Stimulated activated memory B cell treated with anti-CD40 and anti-IgM and Interleukin-4, amounts not matched to agents 10 μg/mL and 1 μg/mL and 100 μg/mL, for 72 hours (primary cell): ENCODE results near the gene LSM14A.
"Not testable (repeated sequence)": the region's sequence is repeated elsewhere in the genome, so short reads cannot be mapped to it uniquely, and the experiment has no call there.

ENCODE experiments used
- ATAC-seq: fragments of 150-1000 bp; cut with Tn5 transposase; 2 replicates; pipeline ENCODE4 v1.10.0; 2021
- H3K27ac Mint-ChIP-seq: one replicate; pipeline ENCODE4 v1.8.0; 2022; ENCODE audit warnings: mild to moderate bottlenecking, mixed read lengths
- H3K27me3 Mint-ChIP-seq: one replicate; pipeline ENCODE4 v1.8.0; 2022; ENCODE audit warnings: mixed read lengths
- H3K36me3 Mint-ChIP-seq: one replicate; pipeline ENCODE4 v1.8.0; 2022; ENCODE audit warnings: mixed read lengths
- H3K4me1 Mint-ChIP-seq: one replicate; pipeline ENCODE4 v1.8.0; 2022; ENCODE audit warnings: mixed read lengths
- H3K4me3 Mint-ChIP-seq: one replicate; pipeline ENCODE4 v1.8.0; 2022; ENCODE audit warnings: mild to moderate bottlenecking, moderate library complexity, mixed read lengths
- H3K9me3 Mint-ChIP-seq: one replicate; pipeline ENCODE4 v1.8.0; 2022; ENCODE audit warnings: mixed read lengths

The LSM14A gene

DNA sequence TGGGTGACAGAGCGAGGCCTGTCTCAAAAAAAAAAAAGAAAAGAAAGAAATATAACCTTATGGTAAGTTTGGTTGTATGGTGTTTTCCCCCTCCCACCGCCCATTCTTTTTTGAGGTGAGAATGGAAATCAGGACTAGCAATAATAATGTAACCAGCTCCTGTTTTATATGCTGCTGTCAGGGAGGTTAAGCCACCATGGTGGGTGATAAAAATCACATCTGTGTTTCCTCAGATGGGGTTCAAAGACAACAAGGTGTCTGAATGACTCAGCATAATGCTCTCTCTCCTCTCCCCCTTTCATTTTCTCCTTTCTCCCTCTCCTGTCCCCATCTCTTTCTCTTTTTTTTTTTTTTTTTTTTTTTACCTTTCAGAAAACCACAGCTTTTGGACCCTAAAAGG lies 53.7 kb downstream of the LSM14A start:
- Mint-ChIP-seq H3K27ac (peak overlapping the region; percentile 81), H3K4me3 (no peak overlapping the region), H3K9me3 (no peaks in the 10 kb centered on the region), H3K4me1 (peaks cover 25% of the 10 kb centered on the region), H3K36me3 (peaks cover 69% of the 10 kb centered on the region), H3K27me3 (no peaks in the 10 kb centered on the region)
- no peak for ATAC-seq

DNA sequence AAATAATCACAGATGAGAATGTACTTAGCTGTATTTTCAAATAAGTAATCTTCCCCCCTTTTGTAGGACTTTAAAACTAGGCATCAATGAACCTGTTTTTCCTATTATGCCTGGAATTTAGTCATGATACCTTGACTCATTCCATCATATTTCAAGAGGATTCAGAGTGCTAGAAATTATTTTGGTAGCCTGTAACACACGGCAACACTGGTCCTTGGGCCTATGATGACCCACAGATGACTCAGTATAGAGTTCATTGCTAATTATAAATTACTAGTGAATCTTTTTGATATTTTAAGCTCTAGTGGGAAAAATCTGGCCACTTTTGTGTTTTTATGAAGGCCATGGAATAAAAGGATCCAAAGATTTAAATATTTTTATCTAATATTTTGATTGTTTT lies 56.0 kb downstream of the LSM14A start:
- Mint-ChIP-seq H3K4me1 (peaks cover 34% of the 10 kb centered on the region), H3K4me3 (no peak overlapping the region), H3K27ac (no peak overlapping the region), H3K36me3 (peaks cover 55% of the 10 kb centered on the region), H3K9me3 (no peaks in the 10 kb centered on the region), H3K27me3 (no peaks in the 10 kb centered on the region)
- no peak for ATAC-seq

DNA sequence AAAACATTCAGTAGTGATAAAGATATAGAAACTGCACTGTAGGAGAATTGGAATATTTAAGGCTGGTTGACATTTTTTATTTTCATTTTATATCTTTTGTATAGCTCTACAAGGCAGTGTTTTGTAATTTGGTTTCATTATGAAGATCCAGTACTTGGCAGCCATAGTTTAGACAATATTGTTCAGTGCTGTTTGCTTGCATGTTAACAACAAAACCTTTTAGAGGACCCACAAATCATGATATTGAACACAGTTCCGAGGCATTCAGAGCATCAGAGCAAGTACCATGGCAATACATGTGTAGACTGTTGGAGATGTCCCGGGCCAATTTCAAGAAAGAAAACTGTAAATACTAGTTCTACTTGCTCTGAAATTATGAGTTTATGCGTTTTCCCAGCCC lies 56.5 kb downstream of the LSM14A start:
- Mint-ChIP-seq H3K27me3 (no peaks in the 10 kb centered on the region), H3K36me3 (peaks cover 51% of the 10 kb centered on the region), H3K4me3 (no peak overlapping the region), H3K9me3 (no peaks in the 10 kb centered on the region), H3K4me1 (peaks cover 32% of the 10 kb centered on the region), H3K27ac (no peak overlapping the region)
- no peak for ATAC-seq

DNA sequence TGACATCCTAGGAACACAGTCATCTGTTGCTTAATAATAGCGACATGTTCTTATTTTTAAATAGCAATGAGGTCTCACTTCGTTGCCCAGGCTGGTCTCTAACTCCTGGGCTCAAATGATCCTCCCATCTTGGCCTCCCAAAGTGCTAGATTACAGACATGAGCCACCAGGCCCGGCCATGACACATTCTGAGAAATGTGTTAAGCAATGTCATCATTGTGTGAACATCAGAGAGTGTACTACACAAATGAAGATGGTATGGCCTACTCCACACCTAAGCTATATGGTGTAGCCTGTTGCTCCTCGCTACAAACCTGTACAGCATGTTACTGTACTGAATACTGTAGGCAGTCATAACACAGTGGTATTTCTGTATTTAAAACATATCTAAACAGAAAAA lies 57.4 kb downstream of the LSM14A start:
- Mint-ChIP-seq H3K4me1 (peaks cover 27% of the 10 kb centered on the region), H3K4me3 (no peak overlapping the region), H3K27ac (no peak overlapping the region), H3K36me3 (peaks cover 41% of the 10 kb centered on the region), H3K9me3 (no peaks in the 10 kb centered on the region), H3K27me3 (no peaks in the 10 kb centered on the region)
- no peak for ATAC-seq

DNA sequence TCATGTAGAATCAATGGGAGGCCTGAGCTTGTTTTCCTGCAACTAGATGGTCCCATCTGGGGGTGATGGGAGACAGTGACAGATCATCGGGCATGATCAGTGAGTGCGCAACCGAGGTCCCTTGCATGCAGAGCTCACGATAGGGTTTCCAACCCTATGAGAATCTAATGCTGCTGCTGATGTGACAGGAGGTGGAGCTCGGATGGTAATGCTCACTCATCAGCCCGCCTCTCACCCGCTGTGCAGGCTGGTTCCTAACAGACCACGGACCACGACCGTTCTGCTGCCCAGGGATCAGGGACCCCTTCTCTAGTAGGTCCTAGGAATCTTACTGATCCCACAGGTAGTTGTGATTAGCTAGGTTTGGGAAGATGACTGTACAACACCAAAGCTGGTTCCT lies 58.5 kb downstream of the LSM14A start:
- Mint-ChIP-seq H3K4me1 (peaks cover 16% of the 10 kb centered on the region), H3K9me3 (no peaks in the 10 kb centered on the region), H3K4me3 (no peak overlapping the region), H3K27ac (no peak overlapping the region), H3K36me3 (peaks cover 36% of the 10 kb centered on the region), H3K27me3 (no peaks in the 10 kb centered on the region)
- ATAC-seq: no peak

DNA sequence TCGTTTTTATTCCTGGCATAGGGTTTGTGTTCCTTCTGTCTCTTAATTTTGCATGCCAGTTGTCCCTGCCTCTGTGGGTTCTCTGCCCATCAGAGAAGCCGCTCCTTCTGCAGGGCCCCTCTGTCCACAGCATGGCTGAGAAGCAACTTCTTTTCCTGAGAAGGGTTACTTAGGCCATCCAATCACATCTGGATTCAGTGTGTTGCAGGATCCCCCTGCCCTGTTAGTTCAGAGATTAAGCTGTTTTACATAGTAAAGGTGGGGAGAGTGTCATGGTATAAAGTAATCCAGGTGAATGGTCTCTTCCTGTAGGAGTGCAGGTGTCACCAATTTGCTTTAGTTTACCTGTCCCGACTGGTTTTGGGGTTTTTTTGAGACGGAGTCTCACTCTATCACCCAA lies 59.1 kb downstream of the LSM14A start:
- Mint-ChIP-seq H3K4me1 (peaks cover 14% of the 10 kb centered on the region), H3K9me3 (no peaks in the 10 kb centered on the region), H3K36me3 (peaks cover 33% of the 10 kb centered on the region), H3K27ac (no peak overlapping the region), H3K4me3 (no peak overlapping the region), H3K27me3 (no peaks in the 10 kb centered on the region)
- ATAC-seq: no peak

DNA sequence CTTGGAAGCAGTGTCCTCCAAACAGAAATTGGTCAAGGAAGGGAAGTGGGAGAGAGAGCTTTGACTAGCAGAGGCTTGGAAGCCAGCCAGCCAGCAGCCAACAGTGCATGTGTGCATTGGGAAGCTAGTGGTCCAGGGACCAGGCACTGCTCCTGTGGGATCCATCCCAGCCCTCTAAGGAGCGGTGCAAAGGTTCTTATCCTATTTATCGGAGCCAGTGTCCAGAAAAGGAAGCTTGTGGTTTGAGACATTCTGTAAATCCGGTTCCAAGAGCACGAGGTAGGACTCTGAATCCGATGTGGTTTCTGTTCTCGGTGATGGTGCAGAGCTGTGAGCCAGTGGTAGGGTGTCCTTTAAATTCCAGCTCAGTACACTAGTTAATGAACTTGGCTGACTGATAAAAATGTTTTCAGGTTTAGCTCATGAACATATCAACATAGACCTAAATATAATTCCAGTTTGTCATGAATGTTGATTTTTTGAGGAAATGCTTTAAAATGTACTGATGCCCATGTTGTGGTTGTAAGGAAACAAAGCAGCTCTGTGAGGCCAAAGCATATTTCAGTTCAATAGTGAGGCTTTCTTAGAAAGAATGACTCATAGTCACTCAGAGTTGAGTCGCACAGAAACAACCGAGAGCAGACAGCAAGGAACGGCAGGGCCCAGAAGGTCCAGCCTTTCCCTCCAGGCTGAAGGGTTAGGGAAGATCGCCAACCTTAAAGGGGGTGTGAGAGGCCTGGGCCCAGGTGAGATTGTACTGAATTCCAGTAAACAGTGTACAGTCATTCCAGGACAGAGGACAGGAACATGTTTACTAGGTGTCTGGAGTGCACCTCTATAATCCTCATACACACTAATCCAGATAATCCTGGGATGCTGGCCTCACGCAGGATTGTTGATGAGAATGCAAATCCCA lies 60.5 kb downstream of the LSM14A start:
- Mint-ChIP-seq H3K4me3 (no peak overlapping the region), H3K9me3 (no peaks in the 10 kb centered on the region), H3K27me3 (no peaks in the 10 kb centered on the region), H3K27ac (peak overlapping the region; percentile 76), H3K36me3 (peaks cover 20% of the 10 kb centered on the region), H3K4me1 (peaks cover 14% of the 10 kb centered on the region)
- peak; percentile 83 for ATAC-seq

DNA sequence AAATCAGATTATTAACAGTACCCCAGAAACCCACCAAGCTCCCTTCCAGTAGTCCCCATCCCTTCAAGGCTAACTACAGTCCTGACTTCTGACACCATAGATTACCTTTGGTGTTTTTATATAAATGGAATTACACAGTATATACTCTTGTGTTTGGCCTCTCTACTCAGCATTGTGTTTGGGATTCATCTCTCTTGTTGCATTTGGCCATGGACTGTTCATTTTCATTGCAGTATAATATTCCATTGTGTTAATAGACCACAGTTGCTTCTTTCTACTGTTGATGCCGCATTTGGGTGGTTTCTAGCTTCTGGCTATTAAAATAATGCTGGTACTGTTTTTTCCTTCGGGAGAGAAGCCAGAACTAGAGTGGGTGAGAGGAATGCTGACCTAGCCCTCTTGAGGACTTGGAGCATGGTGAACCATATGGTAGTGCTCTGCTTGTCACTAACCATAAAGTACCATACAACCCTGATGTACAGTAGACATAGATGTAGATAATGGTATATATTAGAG lies 63.2 kb downstream of the LSM14A start:
- H3K36me3 Mint-ChIP-seq: peaks cover 12% of the 10 kb centered on the region
- H3K27ac Mint-ChIP-seq: no peak overlapping the region
- no peaks in the 10 kb centered on the region for H3K9me3 Mint-ChIP-seq
- ATAC-seq: no peak
- no peak overlapping the region for H3K4me3 Mint-ChIP-seq
- H3K4me1 Mint-ChIP-seq: peaks cover 14% of the 10 kb centered on the region
- H3K27me3 Mint-ChIP-seq: no peaks in the 10 kb centered on the region

DNA sequence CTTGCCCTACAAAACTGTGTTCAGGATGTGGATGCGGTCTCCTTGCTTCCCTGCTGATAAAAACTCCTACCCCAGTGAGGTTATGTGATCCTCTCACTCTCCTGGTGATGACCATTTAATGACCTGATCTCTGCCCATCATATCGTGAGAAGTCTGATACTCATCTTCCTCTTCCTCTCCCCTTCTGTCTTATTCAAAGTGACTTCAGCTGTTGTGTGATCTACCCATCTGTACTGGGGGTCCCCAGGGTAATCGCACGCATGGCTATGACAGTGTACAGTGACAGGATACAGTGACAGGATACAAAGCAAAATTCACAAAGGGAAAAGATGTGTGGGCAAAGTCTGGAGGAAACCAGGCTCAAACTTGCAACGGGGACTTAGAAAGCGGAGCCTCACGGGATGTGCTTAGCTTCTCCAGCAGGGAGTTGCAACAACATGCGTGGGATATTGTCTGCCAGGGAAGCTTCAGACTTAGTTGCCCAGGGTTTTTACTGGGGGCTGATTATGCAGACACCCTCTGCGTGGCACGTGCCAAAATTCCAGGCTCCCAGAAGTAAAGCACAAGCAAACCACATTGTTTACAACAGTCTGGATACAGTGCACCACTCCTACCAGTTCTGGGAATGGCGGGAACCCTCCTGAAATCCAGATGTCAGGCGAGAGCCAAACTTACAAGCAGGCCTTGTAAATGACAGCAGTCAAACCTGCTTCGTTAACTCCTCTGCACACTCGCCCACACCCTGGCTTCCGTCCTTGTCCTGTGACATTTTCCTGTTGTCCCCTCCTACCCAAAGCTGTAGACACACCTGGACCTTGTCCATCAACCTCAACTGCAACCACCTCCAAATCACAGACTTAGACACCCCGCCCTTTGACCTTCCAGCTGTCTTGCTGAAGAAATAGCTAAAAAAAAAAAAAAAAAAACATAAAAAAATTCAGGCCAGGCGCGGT lies 64.0 kb downstream of the LSM14A start:
- Mint-ChIP-seq H3K27me3 (no peaks in the 10 kb centered on the region), H3K27ac (no peak overlapping the region)
- ATAC-seq: no peak

DNA sequence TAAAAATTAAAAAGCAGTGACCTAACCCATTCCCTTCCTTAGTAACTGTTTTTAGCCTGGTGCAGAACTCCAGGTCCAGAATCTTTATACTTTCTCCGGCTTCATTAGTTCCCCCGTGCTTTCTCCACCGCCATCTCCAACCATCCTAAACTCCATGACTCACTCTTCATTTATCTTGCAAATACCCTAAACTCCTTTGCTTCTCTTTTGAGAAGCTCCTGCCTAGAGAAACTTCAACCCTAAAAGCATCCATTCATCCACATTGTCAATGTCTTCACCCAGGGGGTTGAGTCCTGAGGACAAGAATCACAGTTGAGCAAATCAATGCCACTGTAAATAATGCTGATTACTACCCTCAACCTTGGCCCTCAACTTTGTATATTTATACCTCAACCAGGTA lies 65.0 kb downstream of the LSM14A start:
- H3K9me3 Mint-ChIP-seq: no peaks in the 10 kb centered on the region
- H3K27me3 Mint-ChIP-seq: no peaks in the 10 kb centered on the region
- peaks cover 11% of the 10 kb centered on the region for H3K36me3 Mint-ChIP-seq
- no peak overlapping the region for H3K27ac Mint-ChIP-seq
- no peak overlapping the region for H3K4me3 Mint-ChIP-seq
- ATAC-seq: no peak
- H3K4me1 Mint-ChIP-seq: peaks cover 16% of the 10 kb centered on the region

More for the DNA sequence above, 64.0 kb downstream of the LSM14A start:
- Mint-ChIP-seq H3K36me3 (peaks cover 11% of the 10 kb centered on the region), H3K9me3 (no peaks in the 10 kb centered on the region), H3K4me3 (no peak overlapping the region), H3K4me1 (peaks cover 15% of the 10 kb centered on the region)

DNA sequence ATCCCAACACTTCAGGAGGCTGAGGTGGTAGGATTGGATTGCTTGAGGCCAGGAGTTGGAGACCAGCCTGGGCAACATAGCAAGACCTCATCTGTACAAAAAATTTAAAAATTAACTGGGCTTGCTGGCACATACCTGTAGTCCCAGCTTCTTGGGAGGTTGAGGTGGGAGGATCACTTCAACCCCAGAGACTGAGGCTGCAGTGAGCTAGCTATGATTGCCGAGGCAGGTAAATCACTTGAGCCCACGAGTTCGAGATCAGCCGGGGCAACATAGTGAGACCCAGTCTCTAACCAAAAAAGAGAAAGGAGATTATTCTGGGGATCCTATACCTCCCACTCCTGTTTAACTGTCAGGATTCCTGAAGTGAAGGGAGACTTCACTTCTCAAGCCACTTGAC lies 65.6 kb downstream of the LSM14A start:
- peaks cover 10% of the 10 kb centered on the region for H3K4me1 Mint-ChIP-seq
- ATAC-seq: no peak
- H3K27me3 Mint-ChIP-seq: no peaks in the 10 kb centered on the region
- H3K27ac Mint-ChIP-seq: no peak overlapping the region
- H3K36me3 Mint-ChIP-seq: peaks cover 11% of the 10 kb centered on the region
- no peaks in the 10 kb centered on the region for H3K9me3 Mint-ChIP-seq
- H3K4me3 Mint-ChIP-seq: no peak overlapping the region

DNA sequence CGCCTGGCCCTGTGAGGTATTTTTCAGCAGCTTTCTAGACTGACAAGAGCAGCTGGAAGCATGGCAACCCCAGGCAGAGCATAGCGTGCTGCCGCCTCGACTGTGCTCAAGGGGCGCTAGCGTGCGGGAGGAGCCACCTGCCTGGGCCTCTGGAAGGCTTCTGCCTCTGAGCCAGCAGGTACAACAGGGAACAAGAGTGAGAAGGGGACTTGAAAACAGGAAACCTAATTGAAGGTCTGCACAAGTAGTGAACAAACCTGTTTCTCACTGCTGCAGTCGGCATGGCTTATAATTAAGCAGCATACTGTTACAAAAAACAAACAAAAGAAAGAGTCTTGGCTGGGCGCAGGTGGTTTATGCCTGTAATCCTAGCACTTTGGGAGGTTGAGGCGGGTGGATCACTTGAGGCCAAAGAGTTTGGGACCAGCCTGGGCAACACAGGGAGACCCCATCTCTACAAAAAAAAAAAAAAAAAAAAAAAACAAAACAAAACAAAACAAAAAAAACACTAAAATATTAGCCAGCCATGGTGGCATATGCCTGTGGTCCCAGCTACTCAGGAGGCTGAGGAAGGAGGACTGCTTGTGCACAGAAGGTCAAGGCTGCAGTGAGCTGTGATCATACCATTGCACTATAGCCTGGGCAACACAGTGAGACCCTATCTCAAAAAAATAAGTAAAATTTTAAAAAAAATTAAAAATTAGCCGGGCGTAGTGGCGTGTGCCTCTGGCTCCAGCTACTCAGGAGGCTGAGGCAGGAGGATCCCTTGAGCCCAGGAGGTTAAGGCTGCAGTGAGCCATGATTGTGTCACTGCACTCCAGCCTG lies 69.4 kb downstream of the LSM14A start:
- Mint-ChIP-seq H3K9me3 (no peaks in the 10 kb centered on the region), H3K27ac (no peak overlapping the region), H3K36me3 (peaks cover 6% of the 10 kb centered on the region)

DNA sequence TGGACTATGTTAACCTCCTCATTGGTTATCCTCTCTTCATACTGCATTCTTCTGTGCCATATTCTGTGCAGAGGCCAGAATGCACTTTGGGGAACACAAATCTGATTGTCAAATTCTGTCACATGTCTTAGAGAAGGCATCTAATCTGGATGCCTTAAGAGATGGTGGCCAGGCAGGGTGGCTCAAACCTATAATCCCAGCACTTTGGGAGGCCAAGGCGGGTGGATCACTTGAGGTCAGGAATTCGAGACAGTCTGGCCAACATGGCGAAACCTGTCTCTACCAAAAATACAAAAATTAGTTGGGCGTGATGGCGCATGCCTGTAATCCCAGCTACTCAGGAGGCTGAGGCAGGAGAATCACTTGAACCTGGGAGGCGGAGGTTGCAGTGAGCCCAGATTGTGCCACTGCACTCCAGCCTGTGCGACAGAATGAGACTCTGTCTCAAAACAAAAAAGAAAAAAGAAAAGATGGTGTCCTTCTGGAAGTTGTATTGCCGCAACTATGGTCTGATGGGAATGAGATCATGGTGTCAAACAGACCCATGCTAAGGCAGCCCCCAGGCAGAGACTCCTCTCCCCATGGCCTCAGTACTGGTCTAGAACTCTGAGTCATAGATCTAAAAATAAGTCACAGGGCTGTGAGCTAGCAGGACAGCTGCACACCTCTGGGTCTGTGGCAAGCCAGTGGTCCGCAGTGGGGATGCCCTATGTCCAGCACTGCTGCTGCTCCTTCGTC lies 71.0 kb downstream of the LSM14A start:
- not testable (repeated sequence) for H3K27ac Mint-ChIP-seq, H3K4me1 Mint-ChIP-seq, H3K9me3 Mint-ChIP-seq, H3K27me3 Mint-ChIP-seq, H3K4me3 Mint-ChIP-seq, ATAC-seq, H3K36me3 Mint-ChIP-seq

More for the DNA sequence above, 69.4 kb downstream of the LSM14A start:
- Mint-ChIP-seq H3K4me3 (no peak overlapping the region), H3K27me3 (no peaks in the 10 kb centered on the region), H3K4me1 (peaks cover 7% of the 10 kb centered on the region)
- no peak for ATAC-seq

DNA sequence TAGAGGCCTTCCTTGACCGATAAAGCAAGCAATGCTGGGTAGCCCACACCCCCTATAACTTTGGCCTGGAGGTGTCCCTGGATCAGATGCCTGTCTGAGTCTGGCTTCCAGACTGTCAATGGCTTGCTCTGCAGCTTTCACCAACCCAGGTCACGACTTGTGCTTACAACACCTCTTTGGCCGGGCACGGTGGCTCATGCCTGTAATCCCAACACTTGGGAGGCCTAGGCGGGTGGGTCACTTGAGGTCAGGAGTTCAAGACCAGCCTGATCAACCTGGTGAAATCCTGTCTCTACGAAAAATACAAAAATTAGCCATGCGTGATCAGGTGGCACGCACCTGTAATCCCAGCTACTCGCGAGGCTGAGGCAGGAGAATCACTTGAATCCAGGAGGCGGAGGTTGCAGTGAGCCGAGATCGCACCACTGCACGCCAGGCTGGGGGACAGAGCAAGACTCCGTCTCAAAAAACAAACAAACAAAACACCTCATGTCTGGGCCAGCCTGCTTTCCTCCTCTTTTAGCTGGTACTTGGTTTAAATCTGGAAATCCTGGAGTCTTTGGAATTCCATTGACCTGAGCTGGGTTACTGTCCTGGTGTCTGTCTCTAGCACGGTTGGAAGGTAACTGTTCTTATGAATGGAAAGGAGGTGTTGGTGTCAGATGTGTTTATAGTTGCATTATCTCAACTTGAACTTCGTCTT lies 71.7 kb downstream of the LSM14A start:
- Mint-ChIP-seq H3K9me3 (no peaks in the 10 kb centered on the region), H3K36me3 (no peaks in the 10 kb centered on the region), H3K27me3 (no peaks in the 10 kb centered on the region), H3K4me1 (peaks cover 7% of the 10 kb centered on the region), H3K4me3 (no peak overlapping the region), H3K27ac (no peak overlapping the region)
- no peak for ATAC-seq
